ENCODE results near the gene CHRM2.

Gene CHRM2

GRCh38 chr7:136957391-136957790, 88.9 kb downstream of the CHRM2 start:
- no peak for DNase-seq (ENCODE audit: low spot score)

GRCh38 chr7:136958016-136958415, 89.6 kb downstream of the CHRM2 start:
- DNase-seq (ENCODE audit: low spot score): no peak

- DNase-seq (ENCODE audit: low spot score): no peak
Observed at GRCh38 chr7:136964347-136964746, 95.9 kb downstream of the CHRM2 start.

- no peak for DNase-seq (ENCODE audit: low spot score)
Observed at GRCh38 chr7:136966825-136967224, 98.4 kb downstream of the CHRM2 start.

DNA sequence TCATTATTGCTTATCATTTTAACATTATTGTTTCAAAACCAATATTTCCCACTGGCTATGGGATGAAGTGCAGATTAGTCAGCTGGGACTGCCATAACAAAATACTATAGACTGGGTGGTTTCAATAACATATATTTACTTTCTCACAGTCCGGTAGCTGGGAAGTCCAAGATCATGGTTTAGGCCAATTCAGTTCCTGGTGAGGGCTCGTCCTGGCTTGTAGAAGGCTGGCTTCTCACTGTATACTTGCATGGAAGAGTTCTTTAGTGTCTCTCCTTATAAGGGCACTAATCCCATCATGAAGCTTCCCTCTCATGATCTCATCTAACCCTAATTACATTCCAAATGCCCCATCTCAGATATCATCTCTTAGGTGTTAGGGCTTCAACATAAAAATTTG, 101.3 kb downstream of the CHRM2 start:
- DNase-seq (ENCODE audit: low spot score): no peak

GRCh38 chr7:136971776-136972175, 103.3 kb downstream of the CHRM2 start:
- DNase-seq (ENCODE audit: low spot score): no peak

GRCh38 chr7:136976504-136977251, 108.2 kb downstream of the CHRM2 start:
- DNase-seq (ENCODE audit: low spot score): no peak

DNA sequence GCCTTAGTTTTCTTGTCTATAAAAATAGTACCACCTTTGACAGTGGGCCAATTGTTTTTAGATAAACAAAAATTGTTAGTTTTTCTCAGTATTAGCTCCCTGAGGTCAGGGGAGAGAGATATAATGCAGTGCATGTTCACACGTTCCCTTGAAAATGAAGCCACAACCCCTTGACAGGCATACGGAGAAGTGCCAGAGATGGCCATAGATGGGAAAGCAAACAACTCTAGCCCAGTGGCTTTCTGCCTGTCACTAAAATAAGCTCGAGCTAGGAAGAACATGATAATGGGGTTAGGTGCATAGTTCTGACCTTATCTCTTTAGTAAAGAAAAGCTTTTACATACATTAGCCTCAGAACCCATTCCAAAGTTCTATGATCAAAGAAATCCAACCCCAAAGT, 124.9 kb downstream of the CHRM2 start:
- DNase-seq (ENCODE audit: low spot score): no peak

- DNase-seq (ENCODE audit: low spot score): no peak
Observed at GRCh38 chr7:136997735-136998134, 129.3 kb downstream of the CHRM2 start.

DNA sequence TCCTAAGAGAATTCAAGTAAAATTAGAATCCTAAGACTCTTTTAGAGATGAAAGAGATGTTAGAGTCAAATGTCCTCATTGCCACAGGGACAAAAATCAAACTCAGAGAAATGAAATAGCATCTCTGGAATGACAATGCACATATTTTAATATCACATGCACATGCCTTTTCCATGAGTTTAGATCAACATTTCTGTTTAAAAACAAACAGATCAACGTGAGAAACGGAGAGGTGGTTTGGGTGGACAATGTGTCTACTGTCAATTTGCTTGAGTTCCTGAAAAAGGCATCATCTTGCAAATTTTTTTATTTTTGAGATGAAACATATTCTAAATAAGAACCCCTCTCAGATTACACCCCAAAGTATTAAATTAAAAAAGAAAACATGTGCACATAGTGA, 130.0 kb downstream of the CHRM2 start:
- DNase-seq (ENCODE audit: low spot score): no peak

GRCh38 chr7:137000621-137001020, 132.2 kb downstream of the CHRM2 start:
- no peak for DNase-seq (ENCODE audit: low spot score)

DNA sequence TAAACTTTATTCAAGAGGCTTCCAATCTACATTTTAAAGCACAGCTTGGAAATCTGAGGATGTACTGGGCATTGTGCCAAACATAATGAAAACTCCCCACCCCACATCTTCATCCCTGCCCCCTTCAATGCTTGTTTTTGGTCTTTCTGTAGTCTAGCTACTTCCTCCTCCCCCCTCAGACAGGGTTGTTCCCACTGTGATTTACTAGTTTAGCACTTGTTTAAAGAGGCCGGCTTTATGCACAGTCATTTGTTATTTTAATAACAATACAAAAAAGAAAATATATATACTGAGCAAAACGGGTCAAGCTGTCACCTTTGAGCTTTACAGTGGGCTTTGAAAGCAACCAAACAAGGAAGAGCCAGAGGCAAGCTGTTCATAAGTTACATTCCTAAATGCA, 132.6 kb downstream of the CHRM2 start:
- DNase-seq (ENCODE audit: low spot score): no peak

DNA sequence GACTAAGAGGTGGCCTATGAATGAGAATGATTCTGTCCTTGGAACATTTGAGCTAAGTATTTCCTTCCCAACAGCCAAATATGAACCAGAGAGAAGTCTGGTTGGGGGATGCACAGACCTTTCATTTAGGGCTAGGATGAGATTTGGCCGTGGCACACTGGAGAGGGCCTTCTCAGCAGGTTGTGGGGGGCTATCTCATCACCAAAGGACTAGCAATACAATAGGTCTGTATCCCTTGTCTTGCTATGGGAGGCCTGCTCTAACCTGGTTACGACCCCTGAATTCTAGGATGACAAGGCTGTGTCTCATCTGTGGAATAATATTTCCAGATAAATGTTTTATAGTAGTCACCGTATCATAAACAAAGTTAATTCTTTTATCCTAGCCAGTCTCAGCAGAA, 133.0 kb downstream of the CHRM2 start:
- DNase-seq (ENCODE audit: low spot score): no peak

DNA sequence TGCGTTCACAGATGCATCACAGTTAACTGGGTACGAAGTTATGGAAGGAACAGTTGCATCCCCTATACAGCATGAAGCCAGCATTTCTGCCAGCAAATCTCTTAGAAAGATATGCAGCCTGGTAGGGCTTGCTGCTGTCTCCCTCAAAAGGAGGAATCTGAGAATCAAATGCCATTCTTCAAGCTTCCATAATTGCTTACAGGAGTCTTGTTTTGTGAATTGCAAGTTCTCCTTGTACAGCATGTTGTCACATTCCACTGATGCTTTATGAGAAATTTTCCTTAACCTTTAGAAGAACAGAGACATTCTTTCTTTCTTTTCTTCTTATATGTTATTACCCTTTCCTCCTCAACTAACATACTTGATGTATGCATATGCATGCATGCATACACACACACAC, 134.6 kb downstream of the CHRM2 start:
- no peak for DNase-seq (ENCODE audit: low spot score)

- no peak for DNase-seq (ENCODE audit: low spot score)
Observed at GRCh38 chr7:137003566-137003965, 135.1 kb downstream of the CHRM2 start.

DNA sequence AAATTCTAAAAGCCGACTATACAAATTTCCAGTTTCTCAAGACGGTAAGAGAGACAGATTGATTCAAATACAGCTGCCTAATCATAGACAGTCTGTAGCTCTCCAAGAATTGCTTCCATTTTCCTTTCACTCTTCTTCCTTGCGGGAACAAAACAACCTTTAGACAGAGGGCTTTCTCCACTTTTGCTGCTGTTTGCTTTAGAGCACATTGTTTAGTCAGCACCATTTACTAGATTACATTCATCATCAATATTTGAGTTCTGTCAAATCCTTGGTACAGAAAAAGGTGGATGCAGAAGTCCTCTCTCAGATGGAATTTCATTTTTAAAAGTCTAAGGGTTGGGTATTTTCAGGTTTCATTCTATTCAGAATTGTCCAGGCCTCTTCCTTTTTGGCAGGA, 137.4 kb downstream of the CHRM2 start:
- DNase-seq (ENCODE audit: low spot score): no peak

GRCh38 chr7:137006293-137006692, 137.8 kb downstream of the CHRM2 start:
- DNase-seq (ENCODE audit: low spot score): no peak

DNA sequence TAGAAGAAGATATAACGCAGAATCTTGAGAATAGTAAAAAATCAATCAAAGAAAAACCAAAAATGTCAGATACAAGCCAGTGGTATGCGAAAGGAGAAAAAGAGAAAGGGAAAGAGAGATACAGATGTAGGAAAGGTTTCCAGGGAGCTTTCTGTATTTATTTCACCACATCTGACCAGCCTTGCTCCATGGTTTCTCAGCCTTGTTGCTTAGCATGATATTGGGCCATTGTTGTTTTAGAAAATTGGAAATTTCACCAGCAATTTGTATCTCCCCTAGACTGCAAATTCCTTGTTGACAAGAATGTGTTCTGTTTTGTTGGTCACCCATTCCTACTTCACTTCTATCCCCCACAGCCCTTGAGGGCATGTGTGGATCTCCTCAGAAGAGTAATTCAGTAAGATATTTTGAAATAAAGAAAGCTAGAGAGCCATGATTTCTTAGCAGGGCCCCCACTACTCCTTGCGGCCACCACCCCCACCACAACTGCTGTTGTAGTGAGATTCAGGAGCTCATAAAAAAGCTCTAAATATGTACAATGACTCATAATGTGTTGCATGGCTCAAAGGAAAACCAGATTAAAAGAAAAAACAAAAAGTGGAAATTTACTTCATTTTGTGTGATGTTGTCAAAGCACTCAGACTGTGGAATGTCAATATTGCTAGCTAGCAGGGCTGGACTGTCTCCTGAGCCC, 138.7 kb downstream of the CHRM2 start:
- DNase-seq (ENCODE audit: low spot score): no peak

- no peak for DNase-seq (ENCODE audit: low spot score)
Observed at GRCh38 chr7:137009404-137009803, 141.0 kb downstream of the CHRM2 start.

DNA sequence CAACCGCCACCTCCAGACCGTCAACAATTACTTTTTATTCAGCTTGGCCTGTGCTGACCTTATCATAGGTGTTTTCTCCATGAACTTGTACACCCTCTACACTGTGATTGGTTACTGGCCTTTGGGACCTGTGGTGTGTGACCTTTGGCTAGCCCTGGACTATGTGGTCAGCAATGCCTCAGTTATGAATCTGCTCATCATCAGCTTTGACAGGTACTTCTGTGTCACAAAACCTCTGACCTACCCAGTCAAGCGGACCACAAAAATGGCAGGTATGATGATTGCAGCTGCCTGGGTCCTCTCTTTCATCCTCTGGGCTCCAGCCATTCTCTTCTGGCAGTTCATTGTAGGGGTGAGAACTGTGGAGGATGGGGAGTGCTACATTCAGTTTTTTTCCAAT, 146.6 kb downstream of the CHRM2 start:
- no peak for DNase-seq (ENCODE audit: low spot score)

GRCh38 chr7:137017221-137017620, 148.8 kb downstream of the CHRM2 start:
- no peak for DNase-seq (ENCODE audit: low spot score)

- no peak for DNase-seq (ENCODE audit: low spot score)
Observed at GRCh38 chr7:137018468-137018867, 150.0 kb downstream of the CHRM2 start.

DNA sequence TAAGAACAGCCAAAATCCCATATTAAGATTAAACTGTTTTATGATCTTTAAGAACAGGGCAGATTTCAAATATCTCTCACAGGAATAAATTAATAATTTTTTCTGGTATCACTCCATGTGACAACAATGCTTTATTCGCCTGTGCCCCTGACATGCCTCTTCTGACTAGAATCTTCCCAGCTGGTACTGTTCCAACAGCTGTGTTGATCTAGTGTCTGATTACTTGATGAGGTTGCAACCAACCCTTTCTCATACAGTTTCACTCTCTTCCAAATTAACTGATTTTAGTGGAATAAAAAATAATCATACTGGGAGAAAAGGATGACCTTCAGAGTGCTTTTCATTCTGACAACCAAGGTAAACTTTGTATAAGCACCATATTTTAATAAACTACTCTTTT, 151.9 kb downstream of the CHRM2 start:
- no peak for DNase-seq (ENCODE audit: low spot score)

All from CD4-positive, alpha-beta T cell treated with Interleukin-6 at 100 ng/mL for 8 hours (primary cell).